ENCODE results near the gene ETV1. TPM values are rescaled to one million over a fixed set of nuclear protein-coding genes. Genes with fewer than 3 reads are reported as not detected.

Gene ETV1
- 1 to 10 TPM; 1.0 to 7.2 (median 3.6) TPM for total RNA-seq

DNA sequence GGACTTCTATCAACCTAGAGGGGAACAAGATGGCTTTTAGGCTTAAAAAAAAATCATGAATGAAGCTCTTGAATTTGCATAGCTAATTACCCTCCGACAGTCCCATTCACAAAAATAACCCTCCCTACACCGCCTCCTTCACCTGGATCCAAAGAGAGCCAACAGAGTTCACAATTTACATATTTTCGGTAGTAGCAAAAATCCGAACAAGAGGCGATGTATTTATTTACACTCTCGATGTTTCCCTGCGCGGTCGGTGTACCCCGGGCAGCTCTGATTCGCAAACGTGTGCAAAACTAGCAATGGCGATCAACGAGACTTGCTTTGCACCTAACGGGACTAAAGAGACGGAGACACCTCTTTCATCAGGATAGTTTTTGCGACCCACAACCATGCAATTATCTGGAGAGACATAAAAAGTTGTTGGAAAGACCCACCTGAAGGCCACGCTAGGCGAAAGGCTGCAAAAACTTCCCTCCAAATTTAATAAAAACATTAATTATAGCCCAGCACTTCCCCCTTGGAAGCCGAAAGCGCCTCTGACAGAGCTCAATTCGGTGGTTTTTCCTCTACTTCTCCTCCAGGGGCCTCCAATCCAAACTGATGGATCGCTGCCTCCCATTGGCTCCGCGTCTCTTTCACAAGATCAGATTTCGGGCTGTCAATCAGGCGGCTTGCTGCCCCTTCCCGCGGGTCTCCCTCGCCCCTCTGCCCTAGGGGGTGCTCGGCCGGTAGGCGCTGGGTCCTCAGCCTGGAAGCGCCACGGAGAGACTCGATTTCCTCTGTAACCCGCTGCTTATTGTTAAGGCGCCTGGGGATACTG is at the start of gene ETV1:
Gene ETV1 (minus strand): TSS at position 541 of the 823 bp plus-strand sequence. CDS start 614 bp downstream, outside the sequence.
- WGBS, 2 donors = 1% methylated on average over 38 of the region's 38 CpGs
- peak within 1 kb of the TSS; percentile 34 for H3K4me3 ChIP-seq (ENCODE audit: low read depth, poor library complexity, severe bottlenecking)
- TF ChIP-seq CTCF (IDR thresholded peaks at IDR 0.05) (no peak), POLR2A (IDR thresholded peaks at IDR 0.05) (no peak)
- peak; percentile 46 to 92 for DNase-seq (ENCODE audit: low spot score in 2 of 2)
- intact Hi-C loops (cut with DNase I; ENCODE audit: low total_unique reads) = no loop called here

GRCh38 chr7:14024406-14024805 is 34.9 kb upstream of the ETV1 start:
- no peak for TF ChIP-seq CTCF (IDR thresholded peaks at IDR 0.05)
- WGBS, 2 donors = 78 to 91% methylated on average over 2 of the region's 2 CpGs
- DNase-seq (ENCODE audit: low spot score in 2 of 2) = no peak
- intact Hi-C loops (cut with DNase I; ENCODE audit: low total_unique reads) = no loop called here
- no peak overlapping the region for H3K4me3 ChIP-seq (ENCODE audit: low read depth, poor library complexity, severe bottlenecking)

- no peak overlapping the region for H3K4me3 ChIP-seq (ENCODE audit: low read depth, poor library complexity, severe bottlenecking)
- intact Hi-C loops (cut with DNase I; ENCODE audit: low total_unique reads) = no loop called here
- TF ChIP-seq POLR2A (IDR thresholded peaks at IDR 0.05) = no peak
- no peak for TF ChIP-seq CTCF (IDR thresholded peaks at IDR 0.05)
- WGBS, 2 donors = 76% methylated on average over 2 of the region's 2 CpGs
- DNase-seq (ENCODE audit: low spot score in 2 of 2) = no peak
These were observed 34.4 kb upstream of the ETV1 start for GRCh38 chr7:14023838-14024237.

GRCh38 chr7:14023342-14023741 is 33.9 kb upstream of the ETV1 start:
- 75 to 85% methylated on average over 4 of the region's 4 CpGs for WGBS, 2 donors
- intact Hi-C loops (cut with DNase I; ENCODE audit: low total_unique reads) = no loop called here
- TF ChIP-seq POLR2A (IDR thresholded peaks at IDR 0.05) (no peak), CTCF (IDR thresholded peaks at IDR 0.05) (no peak)
- no peak overlapping the region for H3K4me3 ChIP-seq (ENCODE audit: low read depth, poor library complexity, severe bottlenecking)
- DNase-seq (ENCODE audit: low spot score in 2 of 2) = no peak

DNA sequence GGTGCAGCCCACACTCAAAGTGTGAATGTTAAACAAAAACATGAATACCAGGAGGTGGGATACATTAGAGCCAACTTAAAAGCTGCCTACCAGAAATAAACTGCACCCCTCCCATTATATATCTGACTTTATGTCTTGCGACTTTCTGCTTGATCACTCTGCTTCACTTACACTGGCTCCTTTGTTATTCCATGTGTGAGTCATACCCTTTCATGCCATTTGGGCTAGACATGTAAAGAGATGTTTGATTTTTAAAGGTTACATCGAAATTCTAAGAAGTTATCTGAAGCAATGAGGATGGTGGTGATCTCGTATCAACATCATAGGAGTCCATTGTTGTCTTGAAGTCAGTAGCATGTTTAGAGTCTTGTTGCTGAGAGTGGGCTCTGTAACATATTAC is 31.6 kb upstream of the ETV1 start:
- TF ChIP-seq CTCF (IDR thresholded peaks at IDR 0.05) (no peak), POLR2A (IDR thresholded peaks at IDR 0.05) (no peak)
- intact Hi-C loops (cut with DNase I; ENCODE audit: low total_unique reads) = no loop called here
- WGBS, 2 donors = 45 to 56% methylated on average over 3 of the region's 3 CpGs
- DNase-seq (ENCODE audit: low spot score in 2 of 2) = no peak
- H3K4me3 ChIP-seq (ENCODE audit: low read depth, poor library complexity, severe bottlenecking) = no peak overlapping the region

Measured in lower leg skin (tissue), 4 donors.